ENCODE measurements around the gene SLC39A11.

GRCh38 chr17:72982680-72983079 lies 109.8 kb downstream of the SLC39A11 start:
- TF ChIP-seq CTCF (conservative IDR thresholded peaks at IDR 0.05 in 1 of 2, IDR thresholded peaks at IDR 0.05 in 1 of 2; ENCODE audit: low read depth in 1 of 2, low read length in 2 of 2) (no peak), EZH2 (IDR thresholded peaks at IDR 0.05; ENCODE audit: low read length, missing control alignments) (no peak)

Measured in fibroblast of lung (primary cell).